ENCODE data around the gene CCDC38.

- no peak for TF ChIP-seq CTCF (IDR thresholded peaks at IDR 0.05)
- TF ChIP-seq POLR2A (IDR thresholded peaks at IDR 0.05; ENCODE audit: low read depth) = no peak
- TF ChIP-seq POLR2AphosphoS5 (IDR thresholded peaks at IDR 0.05) = no peak
- no peak for TF ChIP-seq EP300 (IDR thresholded peaks at IDR 0.05)
Observed at GRCh38 chr12:95884998-95885397, 57.4 kb downstream of the CCDC38 start.
